ENCODE results near the gene SFMBT1. TPM values are rescaled to one million over a fixed set of nuclear protein-coding genes. Genes with fewer than 3 reads are reported as not detected.

Gene SFMBT1
- polyA plus RNA-seq, 1 of the 3 experiments (the other 2 are of a cell fraction), result 0.72 TPM

DNA sequence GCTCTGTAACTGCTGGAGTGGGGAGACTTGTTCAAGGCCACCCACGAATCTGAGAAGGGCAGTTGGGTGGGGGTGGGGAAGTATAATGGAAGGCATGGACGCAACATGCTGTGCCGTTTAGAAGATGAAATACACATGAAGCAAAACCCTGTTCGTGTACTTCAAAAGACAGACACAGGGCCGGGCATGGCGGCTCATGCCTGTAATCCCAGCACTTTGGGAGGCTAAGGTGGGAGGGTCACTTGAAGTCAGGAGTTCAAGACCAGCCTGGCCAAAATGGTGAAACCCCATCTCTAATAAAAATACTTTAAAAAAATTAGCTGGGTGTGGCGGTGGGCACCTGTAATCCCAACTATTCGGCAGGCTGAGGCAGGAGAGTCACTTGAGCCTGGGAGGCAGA lies 36.9 kb upstream of the SFMBT1 start:
- H3K79me2 ChIP-seq (ENCODE audit: insufficient read depth), result no peaks in the 10 kb centered on the region
- H3K27me3 ChIP-seq (ENCODE audit: insufficient read depth), result no peaks in the 10 kb centered on the region
- H3K9ac ChIP-seq, result no peak overlapping the region
- H3K27ac ChIP-seq (ENCODE audit: low read depth in 2 of 2, low read length in 1 of 2), result no peak overlapping the region
- no peaks in the 10 kb centered on the region for H3K9me3 ChIP-seq
- no peaks in the 10 kb centered on the region for H3K9me2 ChIP-seq
- 78% methylated on average over 8 of the region's 8 CpGs for WGBS (ENCODE audit: low lambda C conversion rate)
- DNase-seq, result no peak
- TF ChIP-seq, protein P1, sequence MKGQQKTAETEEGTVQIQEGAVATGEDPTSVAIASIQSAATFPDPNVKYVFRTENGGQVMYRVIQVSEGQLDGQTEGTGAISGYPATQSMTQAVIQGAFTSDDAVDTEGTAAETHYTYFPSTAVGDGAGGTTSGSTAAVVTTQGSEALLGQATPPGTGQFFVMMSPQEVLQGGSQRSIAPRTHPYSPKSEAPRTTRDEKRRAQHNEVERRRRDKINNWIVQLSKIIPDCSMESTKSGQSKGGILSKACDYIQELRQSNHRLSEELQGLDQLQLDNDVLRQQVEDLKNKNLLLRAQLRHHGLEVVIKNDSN (IDR thresholded peaks at IDR 0.05; ENCODE audit: borderline replicate concordance, low read depth), result no peak
- TF ChIP-seq YY1 (IDR thresholded peaks at IDR 0.05; ENCODE audit: low read depth) (no peak), RXRA (IDR thresholded peaks at IDR 0.05; ENCODE audit: borderline replicate concordance, low read depth) (no peak), SIN3A (IDR thresholded peaks at IDR 0.05; ENCODE audit: borderline replicate concordance, low read depth, low read length) (no peak), GABPA (IDR thresholded peaks at IDR 0.05; ENCODE audit: low read depth) (no peak), GATA2 (CRISPR knock-in tag; IDR thresholded peaks at IDR 0.05) (no peak), TCF12 (IDR thresholded peaks at IDR 0.05) (no peak), FOXM1 (IDR thresholded peaks at IDR 0.05; ENCODE audit: low read depth) (no peak), RFX5 (IDR thresholded peaks at IDR 0.05; ENCODE audit: low read length) (no peak), FOSL2 (IDR thresholded peaks at IDR 0.05; ENCODE audit: borderline replicate concordance, low read depth) (no peak)
- TF ChIP-seq, protein P2, sequence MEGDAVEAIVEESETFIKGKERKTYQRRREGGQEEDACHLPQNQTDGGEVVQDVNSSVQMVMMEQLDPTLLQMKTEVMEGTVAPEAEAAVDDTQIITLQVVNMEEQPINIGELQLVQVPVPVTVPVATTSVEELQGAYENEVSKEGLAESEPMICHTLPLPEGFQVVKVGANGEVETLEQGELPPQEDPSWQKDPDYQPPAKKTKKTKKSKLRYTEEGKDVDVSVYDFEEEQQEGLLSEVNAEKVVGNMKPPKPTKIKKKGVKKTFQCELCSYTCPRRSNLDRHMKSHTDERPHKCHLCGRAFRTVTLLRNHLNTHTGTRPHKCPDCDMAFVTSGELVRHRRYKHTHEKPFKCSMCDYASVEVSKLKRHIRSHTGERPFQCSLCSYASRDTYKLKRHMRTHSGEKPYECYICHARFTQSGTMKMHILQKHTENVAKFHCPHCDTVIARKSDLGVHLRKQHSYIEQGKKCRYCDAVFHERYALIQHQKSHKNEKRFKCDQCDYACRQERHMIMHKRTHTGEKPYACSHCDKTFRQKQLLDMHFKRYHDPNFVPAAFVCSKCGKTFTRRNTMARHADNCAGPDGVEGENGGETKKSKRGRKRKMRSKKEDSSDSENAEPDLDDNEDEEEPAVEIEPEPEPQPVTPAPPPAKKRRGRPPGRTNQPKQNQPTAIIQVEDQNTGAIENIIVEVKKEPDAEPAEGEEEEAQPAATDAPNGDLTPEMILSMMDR (IDR thresholded peaks at IDR 0.05), result no peak
- TF ChIP-seq, protein P3, sequence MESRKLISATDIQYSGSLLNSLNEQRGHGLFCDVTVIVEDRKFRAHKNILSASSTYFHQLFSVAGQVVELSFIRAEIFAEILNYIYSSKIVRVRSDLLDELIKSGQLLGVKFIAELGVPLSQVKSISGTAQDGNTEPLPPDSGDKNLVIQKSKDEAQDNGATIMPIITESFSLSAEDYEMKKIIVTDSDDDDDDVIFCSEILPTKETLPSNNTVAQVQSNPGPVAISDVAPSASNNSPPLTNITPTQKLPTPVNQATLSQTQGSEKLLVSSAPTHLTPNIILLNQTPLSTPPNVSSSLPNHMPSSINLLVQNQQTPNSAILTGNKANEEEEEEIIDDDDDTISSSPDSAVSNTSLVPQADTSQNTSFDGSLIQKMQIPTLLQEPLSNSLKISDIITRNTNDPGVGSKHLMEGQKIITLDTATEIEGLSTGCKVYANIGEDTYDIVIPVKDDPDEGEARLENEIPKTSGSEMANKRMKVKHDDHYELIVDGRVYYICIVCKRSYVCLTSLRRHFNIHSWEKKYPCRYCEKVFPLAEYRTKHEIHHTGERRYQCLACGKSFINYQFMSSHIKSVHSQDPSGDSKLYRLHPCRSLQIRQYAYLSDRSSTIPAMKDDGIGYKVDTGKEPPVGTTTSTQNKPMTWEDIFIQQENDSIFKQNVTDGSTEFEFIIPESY (IDR thresholded peaks at IDR 0.05; ENCODE audit: borderline replicate concordance, low read depth), result no peak
- TF ChIP-seq, protein P4, sequence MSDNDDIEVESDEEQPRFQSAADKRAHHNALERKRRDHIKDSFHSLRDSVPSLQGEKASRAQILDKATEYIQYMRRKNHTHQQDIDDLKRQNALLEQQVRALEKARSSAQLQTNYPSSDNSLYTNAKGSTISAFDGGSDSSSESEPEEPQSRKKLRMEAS (IDR thresholded peaks at IDR 0.05; ENCODE audit: low read depth), result no peak
- TF ChIP-seq, protein P5, sequence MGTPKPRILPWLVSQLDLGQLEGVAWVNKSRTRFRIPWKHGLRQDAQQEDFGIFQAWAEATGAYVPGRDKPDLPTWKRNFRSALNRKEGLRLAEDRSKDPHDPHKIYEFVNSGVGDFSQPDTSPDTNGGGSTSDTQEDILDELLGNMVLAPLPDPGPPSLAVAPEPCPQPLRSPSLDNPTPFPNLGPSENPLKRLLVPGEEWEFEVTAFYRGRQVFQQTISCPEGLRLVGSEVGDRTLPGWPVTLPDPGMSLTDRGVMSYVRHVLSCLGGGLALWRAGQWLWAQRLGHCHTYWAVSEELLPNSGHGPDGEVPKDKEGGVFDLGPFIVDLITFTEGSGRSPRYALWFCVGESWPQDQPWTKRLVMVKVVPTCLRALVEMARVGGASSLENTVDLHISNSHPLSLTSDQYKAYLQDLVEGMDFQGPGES (IDR thresholded peaks at IDR 0.05; ENCODE audit: low read depth, low read length), result no peak
- no peaks in the 10 kb centered on the region for H4K20me1 ChIP-seq (ENCODE audit: insufficient read depth)
- no peak overlapping the region for H3K4me3 ChIP-seq (ENCODE audit: low read depth in 2 of 2, low read length in 1 of 2)
- H3F3A ChIP-seq (replicated peaks; ENCODE audit: insufficient read depth), result no peaks in the 10 kb centered on the region
- POLR2A ChIA-PET, result no interaction called here
- no peaks in the 10 kb centered on the region for H3K36me3 ChIP-seq (replicated peaks in 1 of 2; ENCODE audit: control insufficient read depth in 1 of 2, insufficient read depth in 2 of 2, low read length in 1 of 2)
- no peak overlapping the region for H3K4me2 ChIP-seq
- H2AFZ ChIP-seq (ENCODE audit: low read depth), result no peak overlapping the region
- peaks cover 0 to 18% of the 10 kb centered on the region in 2 experiments; a peak in 1 of 4 replicates for H3K4me1 ChIP-seq (ENCODE audit: control insufficient read depth in 1 of 2, insufficient read depth in 2 of 2, low read depth in 1 of 2, low read length in 1 of 2)
- CTCF ChIA-PET, result interaction anchor here (1.3 kb wide), 1 partner anchor 175 kb away, joined by 3 read pairs; no protein-coding TSS in a partner anchor
